GM06990 (cell line): ENCODE results near the gene TCHHL1.

Experiments
- DNase-seq: peaks from one replicate; pipeline ENCODE4 v3.0.0-alpha.2; 2011; ENCODE audit not compliant: insufficient read length; ENCODE audit errors: extremely low read depth
- H3K27me3 ChIP-seq: replicated peaks from 2 replicates; pipeline ENCODE4 v1.6.0; 2011; ENCODE audit warnings: low read length; ENCODE audit not compliant: control insufficient read depth, insufficient read depth
- H3K36me3 ChIP-seq: 2 replicates; pipeline ENCODE4 v1.5.1; 2011; ENCODE audit warnings: low read length; ENCODE audit not compliant: control insufficient read depth, insufficient read depth
- H3K4me3 ChIP-seq: replicated peaks from 2 replicates; pipeline ENCODE4 v1.5.1; 2011; ENCODE audit warnings: low read depth, mild to moderate bottlenecking, control low read depth, low read length
- TF ChIP-seq, protein P1 (sequence below): IDR thresholded peaks from 2 replicates; pipeline ENCODE4 v1.5.1; 2011; ENCODE audit warnings: low read length, control low read depth, mild to moderate bottlenecking, inconsistent platforms; ENCODE audit not compliant: insufficient read depth, poor library complexity, severe bottlenecking

The TCHHL1 gene

DNA sequence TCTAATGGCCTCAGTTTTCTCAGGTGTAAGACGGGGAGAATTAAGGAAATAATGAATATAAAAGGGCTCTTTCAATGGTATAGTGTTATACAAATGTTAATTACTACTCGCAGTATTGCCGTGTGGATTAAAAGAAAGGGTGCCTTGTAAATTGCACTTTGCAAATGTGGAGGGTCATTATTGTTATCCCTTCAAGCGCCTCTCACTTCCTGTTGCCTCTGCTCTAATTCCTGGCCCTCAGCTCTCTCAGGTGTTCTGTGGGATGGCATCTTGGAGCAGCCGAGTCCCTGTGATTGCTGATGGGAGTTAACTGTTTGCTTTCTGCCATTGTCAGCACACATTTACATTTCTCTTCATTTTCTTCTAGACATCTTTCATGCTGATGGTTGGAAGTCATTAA, 45.0 kb downstream of the TCHHL1 start:
- TF ChIP-seq, protein P1, sequence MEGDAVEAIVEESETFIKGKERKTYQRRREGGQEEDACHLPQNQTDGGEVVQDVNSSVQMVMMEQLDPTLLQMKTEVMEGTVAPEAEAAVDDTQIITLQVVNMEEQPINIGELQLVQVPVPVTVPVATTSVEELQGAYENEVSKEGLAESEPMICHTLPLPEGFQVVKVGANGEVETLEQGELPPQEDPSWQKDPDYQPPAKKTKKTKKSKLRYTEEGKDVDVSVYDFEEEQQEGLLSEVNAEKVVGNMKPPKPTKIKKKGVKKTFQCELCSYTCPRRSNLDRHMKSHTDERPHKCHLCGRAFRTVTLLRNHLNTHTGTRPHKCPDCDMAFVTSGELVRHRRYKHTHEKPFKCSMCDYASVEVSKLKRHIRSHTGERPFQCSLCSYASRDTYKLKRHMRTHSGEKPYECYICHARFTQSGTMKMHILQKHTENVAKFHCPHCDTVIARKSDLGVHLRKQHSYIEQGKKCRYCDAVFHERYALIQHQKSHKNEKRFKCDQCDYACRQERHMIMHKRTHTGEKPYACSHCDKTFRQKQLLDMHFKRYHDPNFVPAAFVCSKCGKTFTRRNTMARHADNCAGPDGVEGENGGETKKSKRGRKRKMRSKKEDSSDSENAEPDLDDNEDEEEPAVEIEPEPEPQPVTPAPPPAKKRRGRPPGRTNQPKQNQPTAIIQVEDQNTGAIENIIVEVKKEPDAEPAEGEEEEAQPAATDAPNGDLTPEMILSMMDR = no peak
- H3K36me3 ChIP-seq = no peaks in the 10 kb centered on the region
- no peaks in the 10 kb centered on the region; the same call in 1 of the 2 replicates for H3K27me3 ChIP-seq
- no peak for DNase-seq
- no peak overlapping the region for H3K4me3 ChIP-seq

DNA sequence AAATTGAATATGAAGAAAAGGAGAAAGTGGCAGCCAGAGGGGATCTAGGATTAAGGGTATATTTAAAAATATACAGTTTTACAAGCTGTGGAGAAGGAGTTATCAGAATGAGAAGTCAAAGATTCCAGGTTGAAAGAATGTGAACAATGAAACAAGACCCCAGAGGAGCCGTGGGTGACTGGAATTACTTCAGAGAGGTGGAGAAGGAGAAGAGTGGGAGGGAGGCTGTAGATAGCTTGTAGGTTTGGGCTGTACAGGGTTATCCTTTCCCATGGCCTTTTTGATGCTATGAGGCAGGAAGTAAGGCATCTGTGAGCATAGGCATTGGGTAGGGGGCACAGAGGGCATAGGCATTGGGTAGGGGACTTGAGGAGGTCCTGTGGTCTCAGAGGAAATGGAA, 46.8 kb downstream of the TCHHL1 start:
- DNase-seq = no peak
- TF ChIP-seq, protein P1 = no peak
- no peaks in the 10 kb centered on the region for H3K36me3 ChIP-seq
- no peaks in the 10 kb centered on the region; the same call in 1 of the 2 replicates for H3K27me3 ChIP-seq
- no peak overlapping the region for H3K4me3 ChIP-seq

- DNase-seq = no peak
- no peak overlapping the region for H3K4me3 ChIP-seq
- H3K27me3 ChIP-seq = no peaks in the 10 kb centered on the region; the same call in 1 of the 2 replicates
- TF ChIP-seq, protein P1 = no peak
- H3K36me3 ChIP-seq = no peaks in the 10 kb centered on the region
Observed at GRCh38 chr1:152039886-152040285, 49.0 kb downstream of the TCHHL1 start.

- no peaks in the 10 kb centered on the region; the same call in 1 of the 2 replicates for H3K27me3 ChIP-seq
- H3K4me3 ChIP-seq = no peak overlapping the region
- TF ChIP-seq, protein P1 = no peak
- H3K36me3 ChIP-seq = no peaks in the 10 kb centered on the region
- no peak for DNase-seq
Observed at GRCh38 chr1:152039461-152039860, 49.4 kb downstream of the TCHHL1 start.

DNA sequence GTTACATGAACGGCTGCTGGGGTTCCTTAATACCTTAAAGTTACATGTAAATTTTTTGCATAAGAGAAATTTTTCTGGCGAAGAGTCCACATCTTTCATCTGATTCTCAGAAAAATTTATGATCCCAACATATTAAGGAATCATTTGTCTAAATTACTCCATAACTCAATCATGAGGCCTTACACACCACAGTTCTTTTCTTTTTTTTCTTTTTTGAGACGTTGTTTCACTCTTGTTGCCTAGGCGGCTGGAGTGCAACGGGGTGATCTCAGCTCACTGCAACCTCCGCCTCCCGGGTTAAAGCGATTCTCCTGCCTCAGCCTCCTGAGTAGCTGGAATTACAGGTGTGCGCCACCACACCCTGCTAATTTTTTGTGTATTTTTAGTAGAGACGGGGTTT, 50.0 kb downstream of the TCHHL1 start:
- TF ChIP-seq, protein P1 = no peak
- no peaks in the 10 kb centered on the region for H3K36me3 ChIP-seq
- no peak overlapping the region for H3K4me3 ChIP-seq
- no peaks in the 10 kb centered on the region; the same call in 1 of the 2 replicates for H3K27me3 ChIP-seq
- no peak for DNase-seq
